GM18502 (cell line): ENCODE measurements around the gene DOCK4.

Source experiments
- ATAC-seq: cut with Tn5 transposase; IDR thresholded peaks from one replicate; pipeline ENCODE4 v1.9.1; 2021; ENCODE audit warnings: mild to moderate bottlenecking; ENCODE audit not compliant: unreplicated experiment, poor library complexity

Gene DOCK4

GRCh38 chr7:111987886-111988285 lies 218.3 kb downstream of the DOCK4 start:
- no peak for ATAC-seq

- no peak for ATAC-seq
These were observed 218.9 kb downstream of the DOCK4 start for GRCh38 chr7:111987115-111987826.

- no peak for ATAC-seq
These were observed 219.6 kb downstream of the DOCK4 start for GRCh38 chr7:111986601-111987000.

GRCh38 chr7:111985798-111986197 lies 220.4 kb downstream of the DOCK4 start:
- ATAC-seq = no peak

GRCh38 chr7:111982804-111983203 lies 223.4 kb downstream of the DOCK4 start:
- ATAC-seq = no peak

GRCh38 chr7:111982133-111982532 lies 224.1 kb downstream of the DOCK4 start:
- ATAC-seq = no peak

GRCh38 chr7:111980725-111981124 lies 225.5 kb downstream of the DOCK4 start:
- ATAC-seq = no peak

- ATAC-seq = no peak
These were observed 230.9 kb downstream of the DOCK4 start for GRCh38 chr7:111975346-111975745.

GRCh38 chr7:111960984-111961383 lies 245.2 kb downstream of the DOCK4 start:
- ATAC-seq = no peak

GRCh38 chr7:111958896-111959295 lies 247.3 kb downstream of the DOCK4 start:
- ATAC-seq = no peak

GRCh38 chr7:111958431-111958830 lies 247.8 kb downstream of the DOCK4 start:
- ATAC-seq = no peak

- no peak for ATAC-seq
These were observed 250.6 kb downstream of the DOCK4 start for GRCh38 chr7:111955616-111956015.

GRCh38 chr7:111954474-111955381 lies 251.5 kb downstream of the DOCK4 start:
- no peak for ATAC-seq

- ATAC-seq = no peak
These were observed 252.1 kb downstream of the DOCK4 start for GRCh38 chr7:111954056-111954455.

GRCh38 chr7:111953611-111954010 lies 252.6 kb downstream of the DOCK4 start:
- ATAC-seq = peak; percentile 81

GRCh38 chr7:111952783-111953182 lies 253.4 kb downstream of the DOCK4 start:
- no peak for ATAC-seq

GRCh38 chr7:111951052-111951451 lies 255.1 kb downstream of the DOCK4 start:
- ATAC-seq = no peak

GRCh38 chr7:111942450-111943081 lies 263.6 kb downstream of the DOCK4 start:
- ATAC-seq = no peak

- no peak for ATAC-seq
These were observed 269.0 kb downstream of the DOCK4 start for GRCh38 chr7:111937163-111937562.

- no peak for ATAC-seq
These were observed 272.6 kb downstream of the DOCK4 start for GRCh38 chr7:111933609-111934008.

GRCh38 chr7:111931958-111932357 lies 274.2 kb downstream of the DOCK4 start:
- ATAC-seq = no peak
